ENCODE data around the gene ACP7.

ACP7 gene

GRCh38 chr19:39156326-39157230, 72.4 kb downstream of the ACP7 start:
- H3K36me3 ChIP-seq = peaks cover 12% of the 10 kb centered on the region
- DNase-seq = no peak
- no peaks in the 10 kb centered on the region for H3K9me3 ChIP-seq (ENCODE audit: severe bottlenecking)
- no peak overlapping the region for H3K27ac ChIP-seq
- H3K27me3 ChIP-seq (ENCODE audit: insufficient read depth, low read depth, severe bottlenecking) = no peaks in the 10 kb centered on the region
- H3K4me3 ChIP-seq (ENCODE audit: low read depth, low read length) = no peak overlapping the region
- TF ChIP-seq CTCF (IDR thresholded peaks at IDR 0.05; ENCODE audit: low read depth, low read length) = no peak

DNA sequence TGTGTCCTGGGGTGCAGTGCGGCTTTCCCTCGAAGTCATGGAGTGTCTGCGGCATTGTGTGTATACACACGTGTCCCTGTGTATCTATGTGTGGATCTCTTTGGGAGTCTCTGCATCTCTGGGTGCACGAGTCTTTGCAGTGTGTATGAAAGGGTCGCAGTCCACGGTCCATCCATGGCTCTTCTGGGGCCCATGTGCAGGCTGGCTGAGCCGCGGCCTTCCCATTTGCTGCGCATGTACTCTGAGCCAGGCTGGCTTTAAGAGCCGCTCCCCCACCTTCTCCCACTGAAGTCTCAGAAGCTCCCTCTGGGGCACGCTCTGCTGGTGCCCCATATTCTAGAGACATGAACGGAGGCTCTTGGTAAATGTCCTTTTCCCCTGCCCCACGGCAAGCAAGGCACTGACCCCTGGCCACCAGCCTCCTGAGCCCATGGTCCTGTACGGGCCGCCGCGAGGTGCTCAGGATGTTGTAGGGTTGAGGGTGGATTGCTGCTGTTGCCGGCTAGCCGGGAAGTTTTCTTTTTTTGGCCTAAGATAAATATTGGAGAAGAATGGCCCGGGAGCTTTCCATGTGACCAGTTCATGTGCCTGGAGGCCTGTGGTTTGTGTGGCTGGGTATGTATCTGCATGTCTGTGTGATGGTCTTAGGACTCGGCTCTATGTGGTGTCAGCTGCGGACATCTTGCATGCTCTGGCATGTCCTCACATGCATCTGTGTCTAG, 73.3 kb downstream of the ACP7 start:
- Histone ChIP-seq H3K4me3 (ENCODE audit: low read depth, low read length) (no peak overlapping the region), H3K9me3 (ENCODE audit: severe bottlenecking) (no peaks in the 10 kb centered on the region), H3K27me3 (ENCODE audit: insufficient read depth, low read depth, severe bottlenecking) (no peaks in the 10 kb centered on the region), H3K36me3 (peaks cover 12% of the 10 kb centered on the region), H3K27ac (no peak overlapping the region)
- DNase-seq = no peak
- TF ChIP-seq CTCF (IDR thresholded peaks at IDR 0.05; ENCODE audit: low read depth, low read length) = no peak

DNA sequence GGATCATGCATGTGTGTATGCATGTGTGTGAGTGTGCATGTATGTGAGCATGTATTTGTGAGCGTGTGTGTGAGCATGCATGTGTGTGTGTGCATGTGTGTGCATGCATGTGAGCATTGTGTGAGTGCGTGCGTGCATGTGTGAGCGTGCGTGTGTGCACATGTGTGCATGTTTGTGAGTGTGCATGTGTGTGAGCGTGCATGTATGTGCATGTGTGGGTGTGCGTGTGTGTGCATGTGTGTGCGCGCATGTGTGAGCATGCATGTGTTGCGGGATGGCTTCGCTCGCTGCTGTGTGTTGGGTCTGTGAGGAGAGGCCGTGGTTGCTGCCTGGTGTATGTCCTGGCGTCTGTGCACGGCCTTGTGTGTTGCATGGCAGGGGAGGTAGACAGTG, 73.8 kb downstream of the ACP7 start:
- no peak overlapping the region for H3K4me3 ChIP-seq (ENCODE audit: low read depth, low read length)
- H3K36me3 ChIP-seq = peaks cover 12% of the 10 kb centered on the region
- DNase-seq = no peak
- no peak for TF ChIP-seq CTCF (IDR thresholded peaks at IDR 0.05; ENCODE audit: low read depth, low read length)
- H3K27ac ChIP-seq = no peak overlapping the region
- H3K9me3 ChIP-seq (ENCODE audit: severe bottlenecking) = no peaks in the 10 kb centered on the region
- no peaks in the 10 kb centered on the region for H3K27me3 ChIP-seq (ENCODE audit: insufficient read depth, low read depth, severe bottlenecking)

DNA sequence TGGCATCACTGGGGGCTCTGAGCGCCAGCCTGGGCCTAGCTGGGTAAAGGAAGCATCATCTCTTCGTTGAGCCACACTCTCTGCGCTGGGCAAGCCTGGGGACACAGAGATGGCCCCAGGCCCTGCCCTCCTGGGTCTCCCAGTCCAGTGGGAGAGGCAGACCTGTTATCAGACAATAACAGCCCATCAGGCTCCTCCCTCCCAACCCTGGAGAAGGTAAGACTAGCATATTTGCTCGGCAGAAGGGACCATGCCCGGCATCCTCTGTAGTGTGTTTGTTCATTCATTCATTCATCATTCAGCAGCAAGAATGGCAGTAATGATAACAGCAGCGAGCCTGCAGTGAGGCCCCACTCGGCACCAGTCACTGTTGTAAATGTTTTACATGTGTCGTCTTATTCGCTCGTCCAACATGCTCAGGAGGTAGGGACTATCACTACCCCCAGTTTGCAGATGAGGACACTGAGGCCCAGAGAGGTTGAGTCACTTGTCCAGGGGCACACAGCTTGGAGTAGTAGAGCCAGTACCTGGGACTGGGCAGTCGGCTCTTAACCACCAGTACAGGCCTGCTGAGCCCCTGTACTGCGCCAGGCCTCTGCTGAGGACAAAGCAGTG, 74.6 kb downstream of the ACP7 start:
- H3K27ac ChIP-seq = no peak overlapping the region

DNA sequence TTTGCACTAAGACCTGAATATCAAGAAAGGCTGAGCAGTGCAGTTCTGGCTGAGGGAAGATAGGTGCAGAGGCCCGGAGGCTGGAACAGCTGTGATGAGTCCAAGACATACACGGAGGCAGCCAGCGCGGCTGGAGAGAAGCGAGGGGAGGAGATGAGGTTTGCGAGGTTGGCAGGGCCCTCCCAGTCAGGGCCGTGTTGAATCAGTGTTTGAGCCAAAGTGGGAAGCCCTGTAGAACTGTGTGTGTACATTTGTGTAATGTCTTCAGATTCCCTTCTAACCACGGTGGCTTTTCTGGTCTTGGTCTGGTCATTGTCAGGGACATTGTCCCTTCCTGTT, 76.3 kb downstream of the ACP7 start:
- Histone ChIP-seq H3K4me3 (ENCODE audit: low read depth, low read length) (no peak overlapping the region), H3K36me3 (peaks cover 12% of the 10 kb centered on the region), H3K9me3 (ENCODE audit: severe bottlenecking) (no peaks in the 10 kb centered on the region), H3K27ac (no peak overlapping the region), H3K27me3 (ENCODE audit: insufficient read depth, low read depth, severe bottlenecking) (no peaks in the 10 kb centered on the region)
- DNase-seq = no peak
- no peak for TF ChIP-seq CTCF (IDR thresholded peaks at IDR 0.05; ENCODE audit: low read depth, low read length)

More for the DNA sequence above, 74.6 kb downstream of the ACP7 start:
- TF ChIP-seq CTCF (IDR thresholded peaks at IDR 0.05; ENCODE audit: low read depth, low read length) = no peak
- Histone ChIP-seq H3K36me3 (peaks cover 12% of the 10 kb centered on the region), H3K27me3 (ENCODE audit: insufficient read depth, low read depth, severe bottlenecking) (no peaks in the 10 kb centered on the region), H3K9me3 (ENCODE audit: severe bottlenecking) (no peaks in the 10 kb centered on the region), H3K4me3 (ENCODE audit: low read depth, low read length) (no peak overlapping the region)
- DNase-seq = no peak

All from WERI-Rb-1 (cell line).